ENCODE measurements around the gene NEIL1.

NEIL1 gene

DNA sequence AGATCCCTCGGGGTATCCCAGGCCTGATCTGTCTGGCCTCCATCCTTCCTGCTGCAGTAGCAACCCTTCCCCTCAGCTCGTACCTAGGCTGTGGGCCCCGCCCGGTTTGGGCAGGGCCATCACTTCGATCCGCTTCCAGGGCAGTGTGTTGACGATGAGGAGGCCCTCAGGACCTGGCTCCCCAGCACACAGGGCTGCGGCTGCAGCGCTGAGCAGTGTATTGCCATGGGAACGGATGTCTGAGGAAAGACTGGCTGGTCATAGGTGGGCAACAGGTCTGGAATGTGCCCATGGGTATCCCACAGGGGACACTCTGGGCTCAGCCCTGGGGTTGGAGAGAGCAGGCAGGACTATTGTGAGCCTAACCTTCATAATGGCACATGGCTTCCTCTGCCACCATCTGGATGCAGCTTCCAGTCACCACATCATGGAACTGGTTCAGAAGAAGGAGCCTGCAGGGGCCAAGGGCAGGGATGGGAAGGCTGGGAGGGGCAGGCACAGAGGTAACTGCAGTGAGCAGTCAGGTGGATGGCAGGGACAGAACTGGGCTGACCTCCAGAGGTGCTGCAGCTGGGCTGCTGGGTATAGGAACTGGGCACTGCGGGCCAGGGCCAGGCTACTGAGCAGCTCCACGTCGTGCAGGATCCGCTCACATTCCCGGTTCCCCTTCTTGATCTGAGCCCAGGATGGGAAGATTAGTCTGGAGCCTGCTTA, 12.9 kb downstream of the NEIL1 start:
- Histone ChIP-seq H3K27ac (no peak overlapping the region), H3K79me2 (ENCODE audit: insufficient read depth, low read depth) (no peaks in the 10 kb centered on the region), H2AFZ (ENCODE audit: low read depth) (no peak overlapping the region), H3K4me2 (no peak overlapping the region), H3K36me3 (ENCODE audit: insufficient read depth) (no peaks in the 10 kb centered on the region), H3K4me3 (IDR thresholded peaks at IDR 0.05; ENCODE audit: insufficient read depth, low read depth, low read length) (no peak overlapping the region), H3K4me1 (ENCODE audit: low read depth, poor library complexity, severe bottlenecking) (no peaks in the 10 kb centered on the region), H3K9ac (no peak overlapping the region), H4K20me1 (ENCODE audit: insufficient read depth) (no peaks in the 10 kb centered on the region), H3K27me3 (ENCODE audit: insufficient read depth, low read depth) (no peaks in the 10 kb centered on the region)
- TF ChIP-seq CTCF (conservative IDR thresholded peaks at IDR 0.05; ENCODE audit: low read depth, low read length): no peak

DNA sequence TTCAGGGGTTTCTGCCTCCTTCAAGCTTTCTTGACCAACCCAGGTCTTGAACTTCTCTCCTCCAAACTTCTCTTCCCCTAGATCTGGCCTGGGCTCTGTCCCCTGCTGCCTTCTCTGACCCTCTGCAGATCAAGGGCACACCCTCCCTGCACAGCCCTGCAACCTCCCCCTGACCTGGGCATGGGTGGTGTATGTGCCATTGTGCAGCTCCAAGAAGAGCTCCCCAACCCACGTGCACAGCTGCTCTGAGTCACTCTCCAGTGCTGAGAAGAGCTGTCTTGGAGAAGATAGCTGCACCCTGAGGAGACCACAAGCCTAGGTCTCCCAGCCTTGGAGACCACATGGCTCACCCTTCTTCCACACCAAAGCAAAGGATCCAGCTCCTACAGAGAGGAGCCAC, 13.6 kb downstream of the NEIL1 start:
- Histone ChIP-seq H3K9ac (no peak overlapping the region), H3K4me3 (IDR thresholded peaks at IDR 0.05; ENCODE audit: insufficient read depth, low read depth, low read length) (no peak overlapping the region), H3K27ac (no peak overlapping the region), H3K36me3 (ENCODE audit: insufficient read depth) (no peaks in the 10 kb centered on the region), H4K20me1 (ENCODE audit: insufficient read depth) (no peaks in the 10 kb centered on the region), H3K27me3 (ENCODE audit: insufficient read depth, low read depth) (no peaks in the 10 kb centered on the region), H3K79me2 (ENCODE audit: insufficient read depth, low read depth) (no peaks in the 10 kb centered on the region), H3K4me2 (no peak overlapping the region), H2AFZ (ENCODE audit: low read depth) (no peak overlapping the region), H3K4me1 (ENCODE audit: low read depth, poor library complexity, severe bottlenecking) (no peaks in the 10 kb centered on the region)
- no peak for TF ChIP-seq CTCF (conservative IDR thresholded peaks at IDR 0.05; ENCODE audit: low read depth, low read length)

- H3K4me2 ChIP-seq: no peak overlapping the region
- H3K79me2 ChIP-seq (ENCODE audit: insufficient read depth, low read depth): no peaks in the 10 kb centered on the region
- H3K4me1 ChIP-seq (ENCODE audit: low read depth, poor library complexity, severe bottlenecking): no peaks in the 10 kb centered on the region
- no peak overlapping the region for H3K9ac ChIP-seq
- H2AFZ ChIP-seq (ENCODE audit: low read depth): no peak overlapping the region
- H3K27ac ChIP-seq: no peak overlapping the region
- no peaks in the 10 kb centered on the region for H3K27me3 ChIP-seq (ENCODE audit: insufficient read depth, low read depth)
- H3K36me3 ChIP-seq (ENCODE audit: insufficient read depth): no peaks in the 10 kb centered on the region
- no peak overlapping the region for H3K4me3 ChIP-seq (IDR thresholded peaks at IDR 0.05; ENCODE audit: insufficient read depth, low read depth, low read length)
- no peaks in the 10 kb centered on the region for H4K20me1 ChIP-seq (ENCODE audit: insufficient read depth)
- TF ChIP-seq CTCF (conservative IDR thresholded peaks at IDR 0.05; ENCODE audit: low read depth, low read length): no peak
These were observed 14.0 kb downstream of the NEIL1 start for GRCh38 chr15:75360856-75361255.

DNA sequence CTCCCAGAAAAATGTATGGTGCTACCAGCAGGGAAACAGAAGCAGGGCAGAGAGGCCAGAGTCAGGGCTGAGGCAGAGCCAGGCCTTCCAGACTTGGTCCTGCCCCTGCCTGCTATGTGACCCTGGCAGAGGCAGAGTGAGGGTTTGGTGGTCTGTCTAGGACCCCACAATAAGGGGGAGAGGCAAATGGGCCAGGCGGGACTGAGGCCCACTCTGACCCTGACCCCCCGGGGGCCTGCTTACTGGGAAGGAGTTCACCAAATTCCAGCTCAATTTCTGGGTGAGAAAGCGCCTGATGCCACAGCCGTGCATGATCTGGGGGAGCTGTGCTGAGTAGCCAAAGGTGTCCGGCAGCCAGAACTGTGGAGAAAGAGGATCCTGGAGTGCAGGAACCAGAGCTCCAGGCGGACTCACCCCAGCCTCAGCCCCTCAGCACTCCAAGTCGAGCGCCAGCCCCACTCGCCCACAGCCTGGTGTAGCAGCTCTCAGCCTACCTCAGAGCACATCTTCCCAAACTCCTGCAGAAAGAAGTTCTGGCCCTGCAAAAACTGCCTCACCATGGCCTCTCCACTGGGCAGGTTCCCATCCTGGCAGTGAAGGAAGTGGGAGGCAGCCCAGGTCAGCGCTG, 14.6 kb downstream of the NEIL1 start:
- no peaks in the 10 kb centered on the region for H3K4me1 ChIP-seq (ENCODE audit: low read depth, poor library complexity, severe bottlenecking)
- no peaks in the 10 kb centered on the region for H3K79me2 ChIP-seq (ENCODE audit: insufficient read depth, low read depth)
- no peak overlapping the region for H3K4me3 ChIP-seq (IDR thresholded peaks at IDR 0.05; ENCODE audit: insufficient read depth, low read depth, low read length)
- no peaks in the 10 kb centered on the region for H4K20me1 ChIP-seq (ENCODE audit: insufficient read depth)
- H3K36me3 ChIP-seq (ENCODE audit: insufficient read depth): no peaks in the 10 kb centered on the region
- no peak overlapping the region for H3K9ac ChIP-seq
- no peaks in the 10 kb centered on the region for H3K27me3 ChIP-seq (ENCODE audit: insufficient read depth, low read depth)
- no peak overlapping the region for H3K27ac ChIP-seq
- H3K4me2 ChIP-seq: no peak overlapping the region
- TF ChIP-seq CTCF (conservative IDR thresholded peaks at IDR 0.05; ENCODE audit: low read depth, low read length): no peak
- H2AFZ ChIP-seq (ENCODE audit: low read depth): no peak overlapping the region
